HG03103 (cell line): ENCODE results near the gene USP43.

Experiments
- ATAC-seq: cut with Tn5 transposase; IDR thresholded peaks from one replicate; pipeline ENCODE4 v1.9.1; 2021; ENCODE audit warnings: low read depth; ENCODE audit not compliant: unreplicated experiment

Gene USP43

GRCh38 chr17:9772658-9773057, 127.3 kb downstream of the USP43 start:
- no peak for ATAC-seq

DNA sequence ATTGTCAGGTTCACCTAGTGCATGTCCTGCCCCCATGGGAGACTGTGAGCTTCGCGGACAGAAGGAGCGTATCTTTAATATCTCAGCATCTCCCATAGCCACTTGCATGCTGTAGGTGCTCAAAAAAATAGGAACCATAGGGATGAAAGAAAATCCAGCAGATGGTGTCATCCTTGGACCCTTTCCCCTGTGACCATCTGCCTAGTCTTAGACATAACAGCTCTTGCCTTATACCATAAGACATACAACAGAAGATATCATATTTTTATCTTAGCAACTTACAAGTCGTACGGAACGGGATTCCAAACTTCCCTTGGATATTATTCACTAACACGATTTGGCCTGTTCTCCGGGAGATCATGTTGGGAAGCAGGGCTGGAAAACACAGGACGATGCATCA, 131.6 kb downstream of the USP43 start:
- ATAC-seq = no peak
